Prostate gland (tissue), 2 donors: ENCODE measurements around the gene CDYL2.

Experiments
- CTCF ChIP-seq, 4 experiments: fragments of 200-600 bp in 2 of 4; fragments of 450-650 bp in 2 of 4; sonication (generic) in 2 of 4; IDR thresholded peaks; 1 replicate in 3 of 4; 2 replicates in 1 of 4; pipeline ENCODE4 v1.5.1; 2016 to 2019; ENCODE audit warnings: antibody characterized with exemption in 4 of 4, mild to moderate bottlenecking in 2 of 4, moderate library complexity in 2 of 4
- POLR2A ChIP-seq: fragments of 450-650 bp; IDR thresholded peaks from one replicate; pipeline ENCODE4 v1.6.1; 2016; ENCODE audit warnings: antibody characterized with exemption, mild to moderate bottlenecking

GRCh38 chr16:80665356-80665755, 139.0 kb downstream of the CDYL2 start:
- no peak for TF ChIP-seq POLR2A
- TF ChIP-seq CTCF (IDR thresholded peaks at IDR 0.05), result no peak
